Caki2 (cell line): ENCODE data around the gene PADI3. TPM values are rescaled to one million over a fixed set of nuclear protein-coding genes. Genes with fewer than 3 reads are reported as not detected.

ENCODE experiments used
- DNase-seq: peaks from one replicate; pipeline ENCODE4 v3.0.0-alpha.2; 2015; ENCODE audit warnings: low read depth
- in situ Hi-C: cut with HindIII; loops from 2 replicates; pipeline ENCODE4 v1.10.0; 2016; ENCODE audit warnings: low sequenced_read_pairs, low pct_unique_long_range_greater_than_20kb, mixed read lengths
- total RNA-seq: library from RNA; depleted of rRNA; stranded (reverse); fragments of >200 nt; shearing (Covaris generic); gene quantifications from 2 replicates; pipeline ENCODE4 v1.2.3, GENCODE V29; 2014; ENCODE audit warnings: low replicate concordance

Gene PADI3
- total RNA-seq, 1 experiment from 2014 or later = 82.9 TPM

- no peak for DNase-seq
- in situ Hi-C loops = no loop called here
These were observed 35.6 kb upstream of the PADI3 start for GRCh38 chr1:17213148-17213781.

DNA sequence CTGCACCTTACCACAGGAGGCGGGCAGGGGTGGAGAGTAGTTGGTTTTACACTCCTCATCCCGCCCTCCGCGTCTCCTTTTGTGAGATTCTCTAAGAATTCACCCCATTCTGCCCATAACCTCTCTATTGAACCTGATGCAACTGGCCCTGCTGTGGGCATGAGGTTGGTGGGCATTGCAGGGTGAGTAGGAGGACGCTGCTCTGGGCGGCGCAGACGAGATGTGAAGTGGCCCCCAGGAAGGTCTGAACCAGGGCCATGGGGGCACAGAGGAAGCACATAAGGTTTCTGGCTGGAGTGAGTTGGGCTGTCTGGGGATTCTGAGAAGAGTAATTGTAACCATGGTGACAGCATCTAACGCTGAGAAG lies 35.1 kb upstream of the PADI3 start:
- in situ Hi-C loops = no loop called here

GRCh38 chr1:17214876-17215544 lies 33.9 kb upstream of the PADI3 start:
- no peak for DNase-seq
- in situ Hi-C loops = no loop called here

More for the DNA sequence above, 35.1 kb upstream of the PADI3 start:
- no peak for DNase-seq

- in situ Hi-C loops = no loop called here
- DNase-seq = no peak
These were observed 33.4 kb upstream of the PADI3 start for GRCh38 chr1:17215545-17215890.

- in situ Hi-C loops = no loop called here
- no peak for DNase-seq
These were observed 32.8 kb upstream of the PADI3 start for GRCh38 chr1:17216078-17216477.

DNA sequence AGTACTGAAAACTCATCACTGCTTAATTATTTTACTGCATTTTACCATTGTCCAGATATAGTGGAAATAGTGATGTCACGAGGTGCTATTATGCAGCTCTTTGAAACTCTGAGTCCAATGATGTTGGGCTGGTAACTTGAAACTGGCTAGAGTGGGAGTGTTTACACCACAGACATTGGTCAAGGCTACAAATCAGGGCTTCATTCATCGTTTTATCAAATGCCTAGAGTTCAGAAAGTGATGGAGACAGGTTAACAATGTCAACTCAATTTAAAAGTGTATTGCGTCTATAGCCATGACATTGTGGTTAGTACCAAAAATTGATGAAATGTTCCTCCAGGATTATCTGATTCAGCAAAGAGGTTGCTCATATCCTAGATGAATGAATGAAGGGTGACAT lies 31.3 kb upstream of the PADI3 start:
- in situ Hi-C loops = no loop called here
- no peak for DNase-seq

DNA sequence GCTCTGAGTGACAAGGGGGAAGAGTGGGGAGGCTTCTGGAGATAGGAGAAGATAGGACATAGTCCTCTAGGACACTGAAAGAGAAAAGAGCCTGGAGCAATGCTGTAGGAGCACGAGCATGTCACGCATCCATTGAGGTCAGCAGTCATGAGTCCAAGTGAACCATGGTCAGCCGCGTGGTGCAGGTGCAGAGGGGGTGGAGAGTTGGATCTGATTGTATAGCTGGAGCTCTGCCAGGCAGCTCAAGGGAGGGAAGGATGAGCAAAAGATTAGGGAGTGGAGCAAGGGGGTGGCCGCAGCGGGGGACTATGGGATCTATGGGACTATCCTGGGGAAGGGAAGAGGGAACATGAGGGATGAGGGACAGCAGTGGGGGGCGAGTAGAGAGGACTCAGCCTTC lies 30.0 kb upstream of the PADI3 start:
- no peak for DNase-seq
- in situ Hi-C loops = no loop called here

DNA sequence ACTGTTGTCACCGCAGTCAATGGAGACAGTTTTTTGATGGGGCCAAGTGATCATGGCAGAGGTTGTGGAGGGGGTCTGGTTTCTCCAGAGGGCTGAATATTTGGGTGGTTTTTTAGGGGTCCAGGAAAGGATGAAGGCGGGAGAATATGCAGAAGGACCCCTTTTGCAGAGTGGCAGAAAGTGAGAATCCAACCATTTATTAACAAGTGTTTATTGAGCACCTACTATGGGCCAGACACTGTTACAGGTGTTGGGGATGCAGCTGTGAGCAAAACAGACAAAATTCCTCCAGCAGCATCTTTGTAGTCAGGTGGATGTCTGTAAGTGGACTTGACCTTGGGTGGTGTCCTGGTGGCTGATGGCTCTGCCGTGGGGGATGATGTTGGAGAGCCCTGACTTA lies 28.6 kb upstream of the PADI3 start:
- DNase-seq = no peak
- in situ Hi-C loops = no loop called here

DNA sequence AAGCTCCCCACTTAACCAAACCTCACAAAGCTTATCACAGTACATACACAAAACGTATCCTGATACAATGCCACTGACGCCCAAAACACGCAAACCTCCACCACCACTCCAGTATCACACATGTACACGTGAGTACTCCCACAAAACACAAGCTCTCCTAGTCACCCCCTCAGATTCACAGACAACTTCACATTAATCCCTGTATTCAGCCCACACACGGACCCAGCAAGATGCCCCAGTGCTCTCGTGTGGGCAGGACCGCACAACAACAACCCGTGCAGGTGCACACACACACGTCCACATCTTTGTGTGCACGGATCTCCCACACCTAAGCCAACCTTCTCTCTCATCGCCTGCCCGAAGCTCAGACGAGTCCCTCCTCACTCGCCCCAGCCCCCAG lies 26.3 kb upstream of the PADI3 start:
- in situ Hi-C loops = no loop called here
- DNase-seq = no peak

- no peak for DNase-seq
- in situ Hi-C loops = no loop called here
These were observed 24.5 kb upstream of the PADI3 start for GRCh38 chr1:17224434-17224833.

DNA sequence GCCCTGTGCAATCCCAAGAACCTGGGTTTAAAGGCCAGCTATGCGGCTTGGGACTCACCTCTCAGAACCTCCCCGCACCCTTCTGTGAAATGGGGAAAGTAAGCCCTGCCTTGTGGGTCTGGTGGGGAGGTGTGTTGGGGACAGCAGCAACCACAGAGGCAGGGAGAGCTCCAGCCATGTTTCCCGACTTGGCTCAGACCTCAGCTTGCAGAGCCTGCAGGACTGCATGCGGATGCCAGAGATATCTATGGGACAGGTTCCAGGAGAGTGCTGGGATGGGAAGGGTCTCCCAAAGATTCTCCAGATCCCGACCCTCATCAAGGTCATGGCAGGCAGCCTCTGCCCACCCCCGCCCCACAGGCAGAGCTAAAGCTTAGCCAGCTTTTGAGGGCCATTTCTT lies 23.8 kb upstream of the PADI3 start:
- in situ Hi-C loops = no loop called here

DNA sequence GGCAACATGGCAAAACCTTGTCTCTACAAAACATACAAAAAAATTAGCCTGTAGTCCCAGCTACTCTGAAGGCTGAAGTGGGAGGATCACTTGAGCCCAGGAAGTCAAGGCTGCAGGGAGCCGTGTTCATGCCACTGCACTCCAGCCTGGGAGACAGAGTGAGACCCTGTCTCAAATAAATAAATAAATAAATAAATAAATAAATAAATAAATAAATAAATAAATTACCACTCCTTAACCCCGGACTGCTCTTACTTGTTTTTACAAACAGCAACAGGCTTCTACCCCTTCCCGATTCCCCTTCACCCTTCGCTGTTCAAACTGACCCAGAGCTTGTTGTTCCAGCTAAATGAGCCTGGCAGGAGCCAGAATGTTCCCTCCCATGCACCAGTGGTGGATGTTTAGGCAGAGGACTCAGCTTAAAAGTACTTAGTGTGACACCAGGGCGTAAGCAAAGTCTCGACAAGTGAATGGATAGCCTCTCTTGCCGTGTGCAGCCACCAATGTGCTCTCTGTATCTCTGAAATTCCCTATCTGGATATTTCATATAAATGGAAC lies 21.5 kb upstream of the PADI3 start:
- in situ Hi-C loops = no loop called here

More for the DNA sequence above, 23.8 kb upstream of the PADI3 start:
- DNase-seq = no peak

DNA sequence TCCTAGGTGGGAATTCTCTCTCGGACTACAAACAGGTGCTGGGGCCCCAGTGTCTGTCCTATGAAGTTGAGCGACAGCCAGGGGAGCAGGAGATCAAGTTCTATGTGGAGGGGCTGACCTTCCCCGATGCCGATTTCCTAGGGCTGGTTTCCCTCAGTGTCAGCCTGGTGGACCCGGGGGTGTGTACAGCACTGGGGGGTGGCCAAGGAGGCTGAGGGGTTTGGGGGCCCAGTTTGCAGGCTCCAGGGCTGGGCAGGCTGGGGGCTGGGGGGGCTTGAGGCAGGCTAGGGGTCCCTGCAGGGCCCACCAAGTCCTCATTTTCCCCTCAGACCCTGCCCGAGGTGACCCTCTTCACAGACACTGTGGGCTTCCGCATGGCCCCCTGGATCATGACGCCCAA lies 20.3 kb upstream of the PADI3 start:
- no peak for DNase-seq
- in situ Hi-C loops = no loop called here

More for the DNA sequence above, 21.5 kb upstream of the PADI3 start:
- no peak for DNase-seq

GRCh38 chr1:17229379-17229778 lies 19.5 kb upstream of the PADI3 start:
- in situ Hi-C loops = no loop called here
- no peak for DNase-seq

DNA sequence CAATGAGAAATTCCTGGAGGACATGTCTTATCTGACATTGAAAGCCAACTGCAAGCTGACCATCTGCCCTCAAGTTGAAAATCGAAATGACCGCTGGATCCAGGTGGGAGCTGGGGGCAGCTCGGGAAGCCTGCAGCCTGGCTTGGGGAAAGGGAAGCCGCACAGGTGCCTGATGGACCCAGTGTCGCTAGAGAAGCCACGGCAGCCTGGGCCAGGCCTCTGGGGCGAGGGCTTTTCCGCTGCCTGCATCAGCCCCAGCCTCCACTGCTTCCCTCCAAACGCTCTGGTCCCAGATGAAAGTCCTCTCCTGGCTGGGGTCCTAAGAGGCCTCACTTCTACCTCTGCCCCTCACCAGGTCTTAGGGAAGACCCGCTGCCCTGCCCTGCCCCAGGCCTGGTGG lies 18.8 kb upstream of the PADI3 start:
- in situ Hi-C loops = no loop called here
- DNase-seq = no peak

DNA sequence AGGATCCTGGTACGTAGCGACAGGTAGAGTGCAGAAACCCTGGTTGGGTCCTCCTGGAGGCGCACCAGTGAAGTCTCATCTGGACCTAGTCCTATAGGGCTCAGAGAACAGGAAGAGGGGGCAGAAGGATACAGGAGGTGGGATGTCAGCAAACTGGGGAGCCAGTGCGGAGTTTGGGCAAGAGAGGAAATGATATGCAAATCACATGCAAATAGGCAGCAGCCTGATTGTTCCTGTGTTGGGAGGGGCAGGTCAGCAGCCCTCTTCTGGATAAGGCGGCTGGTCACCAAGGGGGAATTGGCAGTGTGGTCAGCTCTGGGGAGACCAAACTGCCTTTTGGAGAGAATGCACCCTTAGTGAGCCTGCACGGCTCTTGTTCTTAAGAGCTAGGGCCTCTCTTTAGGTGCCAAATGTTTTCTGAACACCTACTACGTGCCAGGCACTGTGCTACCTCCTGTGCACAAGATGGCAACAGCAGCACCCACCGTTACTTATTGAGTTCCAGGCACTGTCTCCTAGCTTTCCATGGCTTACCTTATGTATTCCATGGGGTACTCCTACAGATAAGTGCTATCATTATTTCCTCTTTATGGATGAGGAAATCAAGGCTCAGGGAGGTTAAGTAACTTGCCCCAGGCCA lies 18.1 kb upstream of the PADI3 start:
- DNase-seq = no peak

DNA sequence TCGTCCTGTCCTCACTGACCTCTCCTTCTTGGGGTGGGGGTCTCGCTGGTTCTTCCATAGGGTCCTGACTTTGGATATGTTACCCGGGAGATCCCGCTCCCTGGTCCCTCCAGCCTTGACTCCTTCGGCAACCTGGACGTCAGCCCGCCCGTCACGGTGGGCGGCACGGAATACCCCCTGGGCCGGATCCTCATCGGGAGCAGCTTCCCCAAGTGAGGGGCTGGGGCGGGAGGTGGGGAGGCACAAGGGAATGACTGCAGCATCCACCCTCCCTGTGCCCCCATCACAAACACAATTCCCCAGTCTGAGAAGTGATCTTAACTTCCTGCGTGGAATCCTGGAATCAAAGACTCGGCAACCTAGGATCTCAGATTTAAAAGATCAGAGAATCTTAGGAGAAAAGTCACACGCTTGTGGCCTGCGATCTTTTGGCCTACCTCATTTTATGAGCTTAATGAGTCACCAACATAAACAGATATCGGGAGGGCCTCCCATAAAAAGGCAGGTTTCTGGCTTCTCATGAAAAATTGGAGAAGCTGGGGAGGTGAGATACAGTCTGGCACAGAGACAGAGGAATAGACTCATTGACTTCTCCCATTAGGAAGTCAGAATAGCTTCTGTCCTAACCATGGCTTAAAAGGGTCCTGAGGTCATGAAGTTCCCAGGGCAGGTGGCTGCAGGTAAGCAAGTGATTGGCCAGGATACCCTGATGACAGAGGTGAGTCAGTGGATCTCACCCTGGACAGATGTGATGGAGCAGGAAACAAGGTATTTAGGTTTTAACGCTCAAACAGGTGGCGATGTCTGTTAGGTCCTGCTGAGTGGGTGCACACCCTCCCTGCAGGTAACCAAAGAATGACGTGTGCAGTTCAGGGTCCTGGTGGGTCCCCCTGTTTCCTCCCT lies 15.9 kb upstream of the PADI3 start:
- DNase-seq = peak; percentile 96
- in situ Hi-C loops = no loop called here

More for the DNA sequence above, 18.1 kb upstream of the PADI3 start:
- in situ Hi-C loops = no loop called here

DNA sequence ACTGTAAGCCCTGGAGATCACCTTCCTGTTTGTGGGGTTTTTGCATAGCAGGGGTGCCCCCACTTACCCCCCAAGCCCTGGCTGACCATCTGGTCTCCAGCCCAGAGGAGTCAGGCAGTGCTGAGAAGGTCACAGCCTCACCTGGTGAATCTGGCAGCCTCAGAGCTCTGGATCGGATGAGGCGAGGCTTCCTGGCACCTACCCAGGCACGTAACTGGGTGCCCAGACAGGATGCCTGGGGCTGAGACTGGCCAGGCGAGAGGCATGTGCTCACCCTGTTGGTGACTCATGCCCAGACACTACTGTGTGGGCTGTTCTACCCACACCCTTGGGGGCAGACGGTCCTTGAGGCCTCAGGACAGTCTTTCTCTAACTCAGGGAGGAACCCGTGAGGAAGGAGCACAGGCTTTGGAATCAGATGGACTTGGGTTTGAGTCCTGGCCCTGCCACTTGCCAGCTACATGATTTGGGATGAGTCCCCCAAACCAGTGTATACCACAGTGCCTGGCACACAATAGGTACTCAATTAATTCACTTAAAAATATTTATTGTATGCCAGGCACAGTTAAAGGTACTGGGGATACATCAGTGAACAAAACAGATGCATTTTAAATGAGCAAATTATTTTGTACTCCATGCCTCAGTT lies 15.1 kb upstream of the PADI3 start:
- in situ Hi-C loops = no loop called here
- DNase-seq = peak; percentile 96
